Neuronal stem cell (in vitro differentiated cells): Measurements from ENCODE around the gene NOXO1.

ENCODE experiments used
- DNase-seq: peaks from one replicate; pipeline ENCODE4 v3.0.0-alpha.2; 2013; ENCODE audit warnings: low spot score
- H2AFZ ChIP-seq: one replicate; pipeline ENCODE4 v1.6.1; 2013; ENCODE audit warnings: mild to moderate bottlenecking, low read length, inconsistent platforms
- H2AK5ac ChIP-seq: 2 replicates; pipeline ENCODE4 v1.6.1; 2013; ENCODE audit warnings: low read depth, mild to moderate bottlenecking, inconsistent platforms, low read length, moderate library complexity, mixed read lengths
- H2BK120ac ChIP-seq: 2 replicates; pipeline ENCODE4 v1.6.1; 2013; ENCODE audit warnings: low read depth, mild to moderate bottlenecking, inconsistent platforms, low read length, moderate library complexity, mixed read lengths
- H2BK12ac ChIP-seq: one replicate; pipeline ENCODE4 v1.6.1; 2013; ENCODE audit warnings: low read length, inconsistent platforms
- H2BK15ac ChIP-seq: 2 replicates; pipeline ENCODE4 v1.6.1; 2013; ENCODE audit warnings: mild to moderate bottlenecking, low read length, inconsistent platforms, mixed read lengths
- H2BK5ac ChIP-seq: one replicate; pipeline ENCODE4 v1.6.1; 2013; ENCODE audit warnings: inconsistent platforms, mild to moderate bottlenecking, low read length, moderate library complexity
- H3K14ac ChIP-seq: one replicate; pipeline ENCODE4 v1.6.1; 2013; ENCODE audit warnings: low read length, inconsistent platforms
- H3K18ac ChIP-seq: 2 replicates; pipeline ENCODE4 v1.6.1; 2013; ENCODE audit warnings: low read length, inconsistent platforms
- H3K23ac ChIP-seq: 2 replicates; pipeline ENCODE4 v1.6.1; 2013; ENCODE audit warnings: low read depth, mild to moderate bottlenecking, mixed read lengths, low read length, inconsistent platforms; ENCODE audit not compliant: poor library complexity
- H3K27ac ChIP-seq: replicated peaks from 3 replicates; pipeline ENCODE4 v1.5.1; 2013; ENCODE audit warnings: low read length, inconsistent platforms
- H3K27me3 ChIP-seq, 3 experiments: 2 replicates each; pipeline ENCODE4 v1.6.1; 2013; ENCODE audit warnings: low read length in 3 of 3, mild to moderate bottlenecking in 2 of 3, inconsistent platforms in 1 of 3, low read depth in 1 of 3, mixed read lengths in 1 of 3, moderate library complexity in 1 of 3; ENCODE audit not compliant: control insufficient read depth in 3 of 3, insufficient read depth in 3 of 3
- H3K36me3 ChIP-seq, 2 donors: replicated peaks in 1 of 2; 2 replicates each; pipeline ENCODE4 v1.6.1; 2013; ENCODE audit warnings: low read length in 2 of 2; ENCODE audit not compliant: control insufficient read depth in 2 of 2, insufficient read depth in 2 of 2
- H3K4ac ChIP-seq: 2 replicates; pipeline ENCODE4 v1.6.1; 2013; ENCODE audit warnings: inconsistent platforms, mild to moderate bottlenecking, low read length, moderate library complexity
- H3K4me1 ChIP-seq, 2 donors: 1 replicate in 1 of 2; 2 replicates in 1 of 2; pipeline ENCODE4 v1.6.1; 2013; ENCODE audit warnings: low read length in 2 of 2, low read depth in 1 of 2; ENCODE audit not compliant: control insufficient read depth in 2 of 2, insufficient read depth in 1 of 2
- H3K4me2 ChIP-seq: one replicate; pipeline ENCODE4 v1.6.1; 2013; ENCODE audit warnings: mild to moderate bottlenecking, low read length, inconsistent platforms; ENCODE audit not compliant: insufficient read depth, poor library complexity, severe bottlenecking
- H3K4me3 ChIP-seq, 2 donors: 2 replicates each; pipeline ENCODE4 v1.5.1; 2013; ENCODE audit warnings: low read length in 2 of 2, mild to moderate bottlenecking in 2 of 2, inconsistent platforms in 1 of 2, moderate library complexity in 1 of 2
- H3K79me1 ChIP-seq: one replicate; pipeline ENCODE4 v1.6.1; 2013; ENCODE audit warnings: low read depth, mild to moderate bottlenecking, inconsistent platforms, low read length, moderate library complexity
- H3K9ac ChIP-seq: one replicate; pipeline ENCODE4 v1.6.1; 2013; ENCODE audit warnings: mild to moderate bottlenecking, low read depth, low read length, inconsistent platforms; ENCODE audit not compliant: poor library complexity
- H3K9me3 ChIP-seq, 2 donors: replicated peaks in 1 of 2; 2 replicates each; pipeline versions ENCODE3 to v1.6.1; 2013; ENCODE audit warnings: low read length in 2 of 2, mild to moderate bottlenecking in 2 of 2, inconsistent platforms in 1 of 2, low read depth in 1 of 2, mixed read lengths in 1 of 2, moderate library complexity in 1 of 2; ENCODE audit not compliant: control insufficient read depth in 2 of 2, insufficient read depth in 1 of 2
- H4K8ac ChIP-seq: one replicate; pipeline ENCODE4 v1.6.1; 2013; ENCODE audit warnings: low read depth, mild to moderate bottlenecking, inconsistent platforms, low read length, moderate library complexity
- H4K91ac ChIP-seq: one replicate; pipeline ENCODE4 v1.6.1; 2013; ENCODE audit warnings: low read length, low read depth, mild to moderate bottlenecking, inconsistent platforms; ENCODE audit not compliant: poor library complexity
- WGBS, 2 donors: extraction: QIAGEN DNeasy Blood & Tissue Kit; methylation state at CpG; one replicate each; pipeline ENCODE4 v1.1.7; 2013; ENCODE audit warnings: missing lambda C conversion rate in 2 of 2, mixed read lengths in 1 of 2; ENCODE audit not compliant: insufficient read length in 2 of 2, insufficient replicate concordance in 1 of 2; ENCODE audit errors: extremely low coverage in 2 of 2; 5-methylcytosine and 5-hydroxymethylcytosine counted together

The NOXO1 gene

DNA sequence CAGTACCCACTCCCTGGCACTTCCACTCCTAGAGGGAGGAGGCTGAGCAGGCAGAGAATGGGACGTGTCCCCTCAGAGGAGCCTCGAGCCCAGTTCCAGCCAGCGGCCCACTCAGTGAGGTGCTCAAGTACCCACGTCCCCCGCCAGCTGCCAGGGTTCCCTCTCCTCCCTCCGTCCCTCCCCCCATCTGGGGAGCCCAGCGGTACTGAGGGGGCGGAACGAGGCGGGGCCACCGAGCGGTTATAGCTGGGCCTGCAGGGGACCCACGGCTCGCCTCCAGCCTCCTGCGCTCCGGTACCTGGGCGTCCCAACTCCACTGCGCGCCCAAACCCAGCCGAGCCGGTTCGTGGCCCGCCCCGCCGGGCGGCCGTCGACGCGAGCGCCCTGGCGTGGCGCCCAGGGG, 38.2 kb upstream of the NOXO1 start, which contains the start of gene NPW:
Gene NPW (plus strand): TSS at position 268 of the 403 bp plus-strand sequence.
- Histone ChIP-seq H3K23ac (peak within 1 kb of the TSS; percentile 65), H3K79me1 (no peaks in the 10 kb centered on the region), H3K14ac (peak within 1 kb of the TSS; percentile 82), H3K9ac (peak within 1 kb of the TSS; percentile 81), H3K4me3 (peak within 1 kb of the TSS; percentile 15 to 60), H2AK5ac (peak within 1 kb of the TSS; percentile 92), H2BK15ac (peak within 1 kb of the TSS; percentile 58), H3K4ac (peak within 1 kb of the TSS; percentile 89), H3K9me3 (no peaks in the 10 kb centered on the region), H4K8ac (no peak within 1 kb of the TSS), H3K36me3 (no peaks in the 10 kb centered on the region), H2BK12ac (peak within 1 kb of the TSS; percentile 58), H4K91ac (no peak within 1 kb of the TSS), H3K18ac (peak within 1 kb of the TSS; percentile 85), H3K4me1 (peaks cover 7 to 11% of the 10 kb centered on the region in 2 donors), H2BK5ac (peak within 1 kb of the TSS; percentile 75), H3K27me3 (peaks cover 19 to 45% (median 37%) of the 10 kb centered on the region in 3 experiments), H2BK120ac (peak within 1 kb of the TSS; percentile 72), H3K4me2 (peak within 1 kb of the TSS; percentile 66), H3K27ac (no peak within 1 kb of the TSS), H2AFZ (peak within 1 kb of the TSS; percentile 77)
- no CpG with 5 or more reads among the region's 33 CpGs for WGBS, 2 donors
- DNase-seq, result no peak

DNA sequence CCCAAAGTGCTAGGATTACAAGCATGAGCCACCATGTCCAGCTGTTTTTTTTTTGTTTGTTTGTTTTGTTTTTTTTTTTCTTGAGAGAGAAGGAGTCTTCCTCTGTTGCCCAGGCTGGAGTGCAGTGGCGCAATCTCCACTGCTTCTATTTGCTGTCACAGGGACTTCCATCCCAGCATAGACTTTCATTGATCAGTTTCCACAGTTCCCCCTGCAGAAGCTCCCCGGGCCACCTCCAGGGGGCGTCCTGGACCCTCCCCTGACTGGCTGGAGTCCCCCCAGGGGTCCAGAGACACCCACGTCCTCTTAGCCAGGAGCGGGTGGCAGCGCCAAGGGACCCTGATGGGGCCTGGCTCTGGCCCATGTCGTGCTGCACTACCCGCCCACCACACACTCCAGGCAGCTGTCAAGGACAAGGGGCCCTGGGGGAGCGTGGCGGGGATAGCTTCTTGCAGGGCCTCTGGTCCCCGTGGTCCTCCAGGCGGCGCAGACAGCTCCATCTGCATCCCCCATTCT, 35.2 kb upstream of the NOXO1 start:
- Histone ChIP-seq H2BK5ac (no peak overlapping the region), H3K9ac (no peak overlapping the region), H3K14ac (no peak overlapping the region), H3K4me2 (no peak overlapping the region), H2BK15ac (peak overlapping the region; percentile 4), H2AK5ac (peak overlapping the region; percentile 88), H3K27ac (no peak overlapping the region), H3K4me1 (peaks cover 2 to 4% of the 10 kb centered on the region in 2 donors), H3K23ac (peak overlapping the region; percentile 89), H3K4ac (no peak overlapping the region), H3K79me1 (no peaks in the 10 kb centered on the region), H4K91ac (no peak overlapping the region), H3K4me3 (no peak overlapping the region), H4K8ac (no peak overlapping the region), H2BK12ac (no peak overlapping the region), H2BK120ac (no peak overlapping the region), H3K36me3 (no peaks in the 10 kb centered on the region), H3K27me3 (peaks cover 19 to 32% (median 30%) of the 10 kb centered on the region in 3 experiments), H3K18ac (no peak overlapping the region), H2AFZ (no peak overlapping the region), H3K9me3 (no peaks in the 10 kb centered on the region)
- no CpG with 5 or more reads among the region's 13 CpGs for WGBS, 2 donors
- no peak for DNase-seq

DNA sequence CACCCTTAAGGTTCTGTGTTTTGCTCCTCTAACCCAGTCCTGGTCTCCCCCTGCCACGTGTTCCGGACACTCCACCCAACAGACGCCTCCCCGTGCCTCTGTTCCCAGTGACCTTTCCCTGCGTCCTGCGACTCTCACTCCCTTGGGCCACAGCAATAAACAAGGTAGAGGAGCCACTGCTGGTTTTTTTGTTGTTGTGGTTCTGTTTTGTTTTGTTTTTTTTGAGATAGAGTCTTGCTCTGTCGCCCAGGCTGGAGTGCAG, 34.6 kb upstream of the NOXO1 start:
- WGBS, 2 donors, result no CpG with 5 or more reads among the region's 7 CpGs
- H3K27me3 ChIP-seq, result peaks cover 19 to 28% (median 26%) of the 10 kb centered on the region in 3 experiments
- no peak overlapping the region for H2AFZ ChIP-seq
- H2AK5ac ChIP-seq, result peak overlapping the region; percentile 93
- peak overlapping the region; percentile 44 for H3K14ac ChIP-seq
- no peak overlapping the region for H2BK12ac ChIP-seq
- peaks cover 2 to 4% of the 10 kb centered on the region in 2 donors for H3K4me1 ChIP-seq
- H2BK120ac ChIP-seq, result no peak overlapping the region
- H3K9ac ChIP-seq, result no peak overlapping the region
- DNase-seq, result no peak
- H4K8ac ChIP-seq, result no peak overlapping the region
- H4K91ac ChIP-seq, result no peak overlapping the region
- no peak overlapping the region for H3K4me3 ChIP-seq
- no peak overlapping the region for H2BK5ac ChIP-seq
- peak overlapping the region; percentile 48 for H3K18ac ChIP-seq
- H3K79me1 ChIP-seq, result no peaks in the 10 kb centered on the region
- H3K36me3 ChIP-seq, result no peaks in the 10 kb centered on the region
- H3K9me3 ChIP-seq, result no peaks in the 10 kb centered on the region
- H2BK15ac ChIP-seq, result peak overlapping the region; percentile 58
- peak overlapping the region; percentile 73 for H3K23ac ChIP-seq
- no peak overlapping the region for H3K4me2 ChIP-seq
- no peak overlapping the region for H3K4ac ChIP-seq
- no peak overlapping the region for H3K27ac ChIP-seq

DNA sequence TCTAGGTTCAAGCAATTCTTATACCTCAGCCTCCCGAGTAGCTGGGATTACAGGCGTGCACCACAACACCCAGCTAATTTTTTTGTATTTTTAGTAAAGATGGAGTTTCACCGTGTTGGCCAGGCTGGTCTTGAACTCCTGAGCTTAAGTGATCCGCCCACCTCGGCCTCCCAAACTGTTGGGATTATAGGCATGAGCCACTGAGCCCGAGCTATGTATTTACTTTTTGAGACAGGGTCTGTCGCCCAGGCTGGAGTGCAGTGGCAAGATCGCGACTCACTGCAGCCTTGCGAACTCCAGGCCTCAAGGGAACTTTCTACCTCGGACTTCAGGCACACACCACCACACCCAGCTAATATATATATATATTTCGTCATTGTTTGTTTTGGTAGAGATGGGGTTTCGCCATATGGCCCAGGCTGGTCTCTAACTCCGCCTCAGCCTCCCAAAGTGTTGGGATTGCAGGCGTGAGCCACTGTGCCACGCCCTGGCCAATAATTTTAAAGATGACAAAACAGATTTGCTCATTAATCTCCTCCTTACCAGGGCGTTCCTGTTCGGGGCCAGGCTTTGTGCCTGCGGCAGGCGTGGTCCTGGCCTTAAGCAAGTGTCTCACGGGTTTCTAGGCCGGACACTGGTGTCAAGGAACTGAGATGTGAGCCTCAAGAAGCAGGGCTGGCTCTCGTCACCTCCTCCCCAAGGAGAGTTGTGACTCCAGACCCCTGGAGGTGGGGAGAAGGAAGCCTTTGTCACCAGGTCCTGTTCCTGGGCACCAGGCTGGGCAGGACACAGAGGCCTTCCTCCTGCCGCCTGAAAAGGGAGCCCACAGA, 34.1 kb upstream of the NOXO1 start:
- Histone ChIP-seq H3K9ac (no peak overlapping the region), H3K14ac (no peak overlapping the region), H3K4me2 (no peak overlapping the region), H3K36me3 (no peaks in the 10 kb centered on the region), H2AK5ac (peak overlapping the region; percentile 93), H3K27me3 (peaks cover 15 to 23% (median 21%) of the 10 kb centered on the region in 3 experiments), H2BK15ac (peak overlapping the region; percentile 58), H3K9me3 (no peaks in the 10 kb centered on the region), H3K18ac (peak overlapping the region; percentile 48), H3K4ac (no peak overlapping the region), H3K79me1 (peaks cover 2% of the 10 kb centered on the region), H4K91ac (no peak overlapping the region), H2BK12ac (no peak overlapping the region), H3K4me1 (peaks cover 3 to 4% of the 10 kb centered on the region in 2 donors), H3K23ac (peak overlapping the region; percentile 73), H3K4me3 (no peak overlapping the region), H2AFZ (no peak overlapping the region), H4K8ac (no peak overlapping the region), H2BK5ac (no peak overlapping the region), H2BK120ac (no peak overlapping the region), H3K27ac (no peak overlapping the region)
- DNase-seq, result no peak
- no CpG with 5 or more reads among the region's 24 CpGs for WGBS, 2 donors
